Measurements from ENCODE around the gene APBA1. TPM values are rescaled to one million over a fixed set of nuclear protein-coding genes. Genes with fewer than 3 reads are reported as not detected.

The APBA1 gene
- polyA plus RNA-seq, 1 donor (not counting 4 experiments of a cell fraction or from before 2014, with no cell fraction given): 0.66 TPM

GRCh38 chr9:69589156-69589555 lies 83.0 kb downstream of the APBA1 start:
- dilution Hi-C loops (cut with MboI; ENCODE audit: extremely low pct_ligation_motif_present, low sequenced_read_pairs): no loop called here
- TF ChIP-seq EZH2 (IDR thresholded peaks at IDR 0.05; ENCODE audit: low read length) (no peak), CTCF (optimal IDR thresholded peaks at IDR 0.05 in 1 of 3, IDR thresholded peaks at IDR 0.05 in 1 of 3, conservative IDR thresholded peaks at IDR 0.05 in 1 of 3; ENCODE audit: extremely low read depth in 1 of 3, insufficient read depth in 2 of 3, low read length in 3 of 3) (no peak)
- Histone ChIP-seq H3K36me3 (ENCODE audit: control insufficient read depth in 2 of 2, extremely low read depth in 1 of 2, insufficient read depth in 2 of 2, low read length in 2 of 2) (no peaks in the 10 kb centered on the region), H3K9me1 (ENCODE audit: control insufficient read depth, extremely low read depth, insufficient read depth, low read length) (no peaks in the 10 kb centered on the region), H4K20me1 (ENCODE audit: control insufficient read depth, extremely low read depth, insufficient read depth, low read length) (no peaks in the 10 kb centered on the region), H3K9me3 (ENCODE audit: control insufficient read depth, low read depth, low read length) (no peaks in the 10 kb centered on the region), H3K79me2 (ENCODE audit: control insufficient read depth, insufficient read depth, low read length) (no peaks in the 10 kb centered on the region), H3K4me3 (ENCODE audit: control insufficient read depth in 2 of 3, extremely low read depth in 1 of 3, insufficient read depth in 2 of 3, low read depth in 1 of 3, low read length in 3 of 3) (no peak overlapping the region), H3K27me3 (ENCODE audit: control insufficient read depth, extremely low read depth, insufficient read depth, low read length) (no peaks in the 10 kb centered on the region), H2AFZ (ENCODE audit: control insufficient read depth, low read length) (no peak overlapping the region), H3K4me1 (ENCODE audit: control insufficient read depth, extremely low read depth, insufficient read depth, low read length) (no peaks in the 10 kb centered on the region), H3K4me2 (ENCODE audit: control insufficient read depth, extremely low read depth, insufficient read depth, low read depth, low read length) (no peak overlapping the region), H3K27ac (ENCODE audit: control insufficient read depth, insufficient read depth, low read length) (no peak overlapping the region), H3K9ac (ENCODE audit: control insufficient read depth, extremely low read depth, insufficient read depth, low read length) (no peak overlapping the region)
- DNase-seq (ENCODE audit: low read depth, low spot score) (no peak), FAIRE-seq (no peak)

- Histone ChIP-seq H3K36me3 (ENCODE audit: control insufficient read depth in 2 of 2, extremely low read depth in 1 of 2, insufficient read depth in 2 of 2, low read length in 2 of 2) (no peaks in the 10 kb centered on the region), H4K20me1 (ENCODE audit: control insufficient read depth, extremely low read depth, insufficient read depth, low read length) (no peaks in the 10 kb centered on the region), H3K9me1 (ENCODE audit: control insufficient read depth, extremely low read depth, insufficient read depth, low read length) (no peaks in the 10 kb centered on the region), H3K27me3 (ENCODE audit: control insufficient read depth, extremely low read depth, insufficient read depth, low read length) (no peaks in the 10 kb centered on the region), H3K27ac (ENCODE audit: control insufficient read depth, insufficient read depth, low read length) (no peak overlapping the region), H3K4me1 (ENCODE audit: control insufficient read depth, extremely low read depth, insufficient read depth, low read length) (peaks cover 11% of the 10 kb centered on the region), H3K4me3 (ENCODE audit: control insufficient read depth in 2 of 3, extremely low read depth in 1 of 3, insufficient read depth in 2 of 3, low read depth in 1 of 3, low read length in 3 of 3) (no peak overlapping the region), H3K4me2 (ENCODE audit: control insufficient read depth, extremely low read depth, insufficient read depth, low read depth, low read length) (no peak overlapping the region), H3K79me2 (ENCODE audit: control insufficient read depth, insufficient read depth, low read length) (no peaks in the 10 kb centered on the region), H2AFZ (ENCODE audit: control insufficient read depth, low read length) (no peak overlapping the region), H3K9me3 (ENCODE audit: control insufficient read depth, low read depth, low read length) (no peaks in the 10 kb centered on the region), H3K9ac (ENCODE audit: control insufficient read depth, extremely low read depth, insufficient read depth, low read length) (no peak overlapping the region)
- dilution Hi-C loops (cut with MboI; ENCODE audit: extremely low pct_ligation_motif_present, low sequenced_read_pairs): no loop called here
- no peak for FAIRE-seq
- TF ChIP-seq CTCF (optimal IDR thresholded peaks at IDR 0.05 in 1 of 3, IDR thresholded peaks at IDR 0.05 in 1 of 3, conservative IDR thresholded peaks at IDR 0.05 in 1 of 3; ENCODE audit: extremely low read depth in 1 of 3, insufficient read depth in 2 of 3, low read length in 3 of 3): no peak
- no peak for TF ChIP-seq EZH2 (IDR thresholded peaks at IDR 0.05; ENCODE audit: low read length)
- DNase-seq (ENCODE audit: low read depth, low spot score): no peak
Observed at GRCh38 chr9:69585571-69585970, 86.6 kb downstream of the APBA1 start.

All from keratinocyte (primary cell).